ENCODE measurements around the gene SF3A2.

DNA sequence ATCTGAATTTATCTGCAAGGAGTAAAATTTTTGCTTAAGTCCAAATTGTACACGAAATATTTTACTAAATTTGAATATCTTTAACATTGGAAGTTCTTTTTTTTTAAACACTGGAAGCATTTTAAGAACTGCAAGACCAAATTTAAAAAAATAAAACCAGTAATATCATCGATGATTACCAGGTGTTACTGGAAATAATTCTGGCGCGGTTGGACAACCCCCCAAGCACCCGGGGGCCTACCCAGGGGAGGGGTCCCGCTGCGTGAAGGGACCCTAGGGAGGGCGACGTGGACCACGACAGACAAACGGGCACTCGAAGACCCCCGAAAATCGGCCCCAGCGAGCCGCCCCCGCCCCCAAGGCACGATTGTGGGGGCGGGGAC is 32.2 kb downstream of the SF3A2 start:
- TF ChIP-seq TOX (CRISPR knock-in tag; IDR thresholded peaks at IDR 0.05; ENCODE audit: borderline replicate concordance) = no peak
- TF ChIP-seq, protein P1, sequence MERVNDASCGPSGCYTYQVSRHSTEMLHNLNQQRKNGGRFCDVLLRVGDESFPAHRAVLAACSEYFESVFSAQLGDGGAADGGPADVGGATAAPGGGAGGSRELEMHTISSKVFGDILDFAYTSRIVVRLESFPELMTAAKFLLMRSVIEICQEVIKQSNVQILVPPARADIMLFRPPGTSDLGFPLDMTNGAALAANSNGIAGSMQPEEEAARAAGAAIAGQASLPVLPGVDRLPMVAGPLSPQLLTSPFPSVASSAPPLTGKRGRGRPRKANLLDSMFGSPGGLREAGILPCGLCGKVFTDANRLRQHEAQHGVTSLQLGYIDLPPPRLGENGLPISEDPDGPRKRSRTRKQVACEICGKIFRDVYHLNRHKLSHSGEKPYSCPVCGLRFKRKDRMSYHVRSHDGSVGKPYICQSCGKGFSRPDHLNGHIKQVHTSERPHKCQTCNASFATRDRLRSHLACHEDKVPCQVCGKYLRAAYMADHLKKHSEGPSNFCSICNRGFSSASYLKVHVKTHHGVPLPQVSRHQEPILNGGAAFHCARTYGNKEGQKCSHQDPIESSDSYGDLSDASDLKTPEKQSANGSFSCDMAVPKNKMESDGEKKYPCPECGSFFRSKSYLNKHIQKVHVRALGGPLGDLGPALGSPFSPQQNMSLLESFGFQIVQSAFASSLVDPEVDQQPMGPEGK (CRISPR knock-in tag; IDR thresholded peaks at IDR 0.05; ENCODE audit: borderline replicate concordance) = no peak
- TF ChIP-seq, protein P2, sequence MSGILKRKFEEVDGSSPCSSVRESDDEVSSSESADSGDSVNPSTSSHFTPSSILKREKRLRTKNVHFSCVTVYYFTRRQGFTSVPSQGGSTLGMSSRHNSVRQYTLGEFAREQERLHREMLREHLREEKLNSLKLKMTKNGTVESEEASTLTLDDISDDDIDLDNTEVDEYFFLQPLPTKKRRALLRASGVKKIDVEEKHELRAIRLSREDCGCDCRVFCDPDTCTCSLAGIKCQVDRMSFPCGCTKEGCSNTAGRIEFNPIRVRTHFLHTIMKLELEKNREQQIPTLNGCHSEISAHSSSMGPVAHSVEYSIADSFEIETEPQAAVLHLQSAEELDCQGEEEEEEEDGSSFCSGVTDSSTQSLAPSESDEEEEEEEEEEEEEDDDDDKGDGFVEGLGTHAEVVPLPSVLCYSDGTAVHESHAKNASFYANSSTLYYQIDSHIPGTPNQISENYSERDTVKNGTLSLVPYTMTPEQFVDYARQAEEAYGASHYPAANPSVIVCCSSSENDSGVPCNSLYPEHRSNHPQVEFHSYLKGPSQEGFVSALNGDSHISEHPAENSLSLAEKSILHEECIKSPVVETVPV (CRISPR knock-in tag; IDR thresholded peaks at IDR 0.05) = no peak
- TF ChIP-seq, protein P3, sequence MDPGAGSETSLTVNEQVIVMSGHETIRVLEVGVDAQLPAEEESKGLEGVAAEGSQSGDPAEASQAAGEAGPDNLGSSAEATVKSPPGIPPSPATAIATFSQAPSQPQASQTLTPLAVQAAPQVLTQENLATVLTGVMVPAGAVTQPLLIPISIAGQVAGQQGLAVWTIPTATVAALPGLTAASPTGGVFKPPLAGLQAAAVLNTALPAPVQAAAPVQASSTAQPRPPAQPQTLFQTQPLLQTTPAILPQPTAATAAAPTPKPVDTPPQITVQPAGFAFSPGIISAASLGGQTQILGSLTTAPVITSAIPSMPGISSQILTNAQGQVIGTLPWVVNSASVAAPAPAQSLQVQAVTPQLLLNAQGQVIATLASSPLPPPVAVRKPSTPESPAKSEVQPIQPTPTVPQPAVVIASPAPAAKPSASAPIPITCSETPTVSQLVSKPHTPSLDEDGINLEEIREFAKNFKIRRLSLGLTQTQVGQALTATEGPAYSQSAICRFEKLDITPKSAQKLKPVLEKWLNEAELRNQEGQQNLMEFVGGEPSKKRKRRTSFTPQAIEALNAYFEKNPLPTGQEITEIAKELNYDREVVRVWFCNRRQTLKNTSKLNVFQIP (CRISPR knock-in tag; IDR thresholded peaks at IDR 0.05; ENCODE audit: borderline replicate concordance, low read depth) = no peak
- no peak for TF ChIP-seq ZFP3 (CRISPR knock-in tag; IDR thresholded peaks at IDR 0.05)
- TF ChIP-seq BACH2 (CRISPR knock-in tag; IDR thresholded peaks at IDR 0.05; ENCODE audit: borderline replicate concordance) = no peak
